GM23338 (cell line): ENCODE results near the gene DSG4. TPM values are rescaled to one million over a fixed set of nuclear protein-coding genes. Genes with fewer than 3 reads are reported as not detected.
A peak's percentile ranks its signal among the peaks of the same experiment; 100 is the strongest.

Experiments
- ATAC-seq: fragments of 200-7000 bp; cut with Tn5 transposase; 3 replicates; pipeline ENCODE4 v1.9.1; 2020
- DNase-seq: peaks from one replicate; pipeline ENCODE4 v3.0.0-alpha.2; 2015; ENCODE audit warnings: low spot score
- H2AFZ ChIP-seq: fragments of 200-600 bp; sonication (generic); 2 replicates; pipeline ENCODE4 v1.8.0; 2016; ENCODE audit warnings: antibody characterized with exemption, mild to moderate bottlenecking, moderate library complexity
- H3F3A ChIP-seq: fragments of 200-600 bp; sonication (generic); replicated peaks from 2 replicates; pipeline ENCODE4 v1.8.0; 2017; ENCODE audit warnings: antibody characterized with exemption, mixed run types, low read depth
- H3K27ac ChIP-seq: fragments of 200-600 bp; sonication (generic); 2 replicates; pipeline ENCODE4 v1.6.1; 2016; ENCODE audit warnings: low read depth
- H3K27me3 ChIP-seq: fragments of 200-600 bp; sonication (generic); 2 replicates; pipeline ENCODE4 v1.8.0; 2016; ENCODE audit warnings: mild to moderate bottlenecking, mixed run types, moderate library complexity; ENCODE audit not compliant: insufficient read depth
- H3K36me3 ChIP-seq: fragments of 200-600 bp; sonication (generic); 2 replicates; pipeline ENCODE4 v1.8.0; 2016; ENCODE audit warnings: mild to moderate bottlenecking; ENCODE audit not compliant: insufficient read depth
- H3K4me1 ChIP-seq: fragments of 200-600 bp; sonication (generic); 2 replicates; pipeline ENCODE4 v1.8.0; 2016; ENCODE audit warnings: mild to moderate bottlenecking, moderate library complexity; ENCODE audit not compliant: insufficient read depth
- H3K4me2 ChIP-seq: fragments of 200-600 bp; sonication (generic); 2 replicates; pipeline ENCODE4 v1.7.1; 2017; ENCODE audit warnings: mixed run types
- H3K4me3 ChIP-seq: fragments of 200-600 bp; sonication (generic); 2 replicates; pipeline ENCODE4 v1.6.1; 2016; ENCODE audit warnings: mixed run types
- H3K79me2 ChIP-seq: fragments of 200-600 bp; sonication (generic); replicated peaks from 2 replicates; pipeline ENCODE4 v1.8.0; 2017; ENCODE audit warnings: mild to moderate bottlenecking; ENCODE audit not compliant: insufficient read depth
- H3K9me2 ChIP-seq: fragments of 200-600 bp; sonication (generic); 2 replicates; pipeline ENCODE4 v1.8.0; 2017; ENCODE audit not compliant: insufficient read depth
- H4K20me1 ChIP-seq: fragments of 200-600 bp; sonication (generic); replicated peaks from 2 replicates; pipeline ENCODE4 v1.8.0; 2017; ENCODE audit warnings: mild to moderate bottlenecking; ENCODE audit not compliant: insufficient read depth
- H3K27ac Mint-ChIP-seq: 2 replicates; pipeline ENCODE4 v1.8.0; 2020; ENCODE audit warnings: inconsistent platforms, mild to moderate bottlenecking, moderate library complexity, mixed read lengths
- H3K27me3 Mint-ChIP-seq: 3 replicates; pipeline ENCODE4 v1.8.0; 2022; ENCODE audit warnings: low read depth, mild to moderate bottlenecking, moderate library complexity, mixed read lengths, inconsistent platforms; ENCODE audit not compliant: insufficient read depth, poor library complexity
- H3K36me3 Mint-ChIP-seq: 3 replicates; pipeline ENCODE4 v1.8.0; 2021; ENCODE audit warnings: low read depth, mild to moderate bottlenecking, inconsistent platforms, moderate library complexity, mixed read lengths
- H3K4me1 Mint-ChIP-seq: 3 replicates; pipeline ENCODE4 v1.8.0; 2020; ENCODE audit warnings: mild to moderate bottlenecking, inconsistent platforms, mixed read lengths
- H3K4me3 Mint-ChIP-seq: 3 replicates; pipeline ENCODE4 v1.8.0; 2021; ENCODE audit warnings: moderate library complexity, mild to moderate bottlenecking, inconsistent platforms, mixed read lengths
- H3K9me3 Mint-ChIP-seq: 3 replicates; pipeline ENCODE4 v1.8.0; 2020; ENCODE audit warnings: moderate library complexity, mild to moderate bottlenecking, inconsistent platforms, mixed read lengths
- CREB1 ChIP-seq: fragments of 250-450 bp; sonication (Bioruptor Pico); IDR thresholded peaks from 2 replicates; pipeline ENCODE4 v1.5.0; 2020; ENCODE audit warnings: low read depth, mild to moderate bottlenecking, moderate library complexity
- EZH2 ChIP-seq: fragments of 200-600 bp; sonication (generic); IDR thresholded peaks from one replicate; pipeline ENCODE4 v1.8.0; 2017; ENCODE audit warnings: antibody characterized with exemption, mild to moderate bottlenecking, low read depth; ENCODE audit not compliant: unreplicated experiment
- EZH2phosphoT487 ChIP-seq: fragments of 200-600 bp; sonication (generic); IDR thresholded peaks from one replicate; pipeline ENCODE4 v1.8.1; 2018; ENCODE audit warnings: antibody characterized with exemption; ENCODE audit not compliant: unreplicated experiment
- JUNB ChIP-seq: IDR thresholded peaks from one replicate; pipeline ENCODE4 v1.6.1; 2016; ENCODE audit warnings: antibody characterized with exemption; ENCODE audit not compliant: unreplicated experiment
- NANOG ChIP-seq: IDR thresholded peaks from 2 replicates; pipeline ENCODE4 v1.6.1; 2016; ENCODE audit warnings: antibody characterized with exemption, borderline replicate concordance
- POLR2AphosphoS5 ChIP-seq: IDR thresholded peaks from 2 replicates; pipeline ENCODE4 v1.6.1; 2016; ENCODE audit warnings: antibody characterized with exemption, low read depth
- ZNF114 ChIP-seq: fragments of 250-450 bp; sonication (Bioruptor Pico); IDR thresholded peaks from 2 replicates; pipeline ENCODE4 v1.5.0; 2020; ENCODE audit warnings: mild to moderate bottlenecking, moderate library complexity
- polyA plus RNA-seq: library from polyadenylated mRNA; unstranded; fragments of >200 nt; fragmentation: Nextera tagmentation; extraction: Ambion mirVana; gene quantifications from 2 replicates; pipeline ENCODE4 v1.2.1, GENCODE V29; 2016
- total RNA-seq: library from RNA; depleted of rRNA; stranded (reverse); fragments of >200 nt; shearing (Covaris generic); gene quantifications from 2 replicates; pipeline ENCODE4 v1.2.3, GENCODE V29; 2014
- TF ChIP-seq, protein P1 (sequence below): IDR thresholded peaks from 2 replicates; pipeline ENCODE4 v1.6.1; 2016; ENCODE audit warnings: antibody characterized with exemption
- TF ChIP-seq, protein P2 (sequence below), 2 experiments: fragments of 200-600 bp in 1 of 2; sonication (generic) in 1 of 2; conservative IDR thresholded peaks; 2 replicates each; pipeline versions ENCODE4 v1.5.1 to v1.6.1; 2016 to 2017; ENCODE audit warnings: antibody characterized with exemption in 2 of 2, low read depth in 2 of 2, mild to moderate bottlenecking in 2 of 2, moderate library complexity in 1 of 2
- TF ChIP-seq, protein P3 (sequence below): IDR thresholded peaks from one replicate; pipeline ENCODE4 v1.6.1; 2018; ENCODE audit warnings: antibody characterized with exemption; ENCODE audit not compliant: unreplicated experiment

Gene DSG4
- total and polyA plus RNA-seq, 2 experiments from 2014 or later: not detected

DNA sequence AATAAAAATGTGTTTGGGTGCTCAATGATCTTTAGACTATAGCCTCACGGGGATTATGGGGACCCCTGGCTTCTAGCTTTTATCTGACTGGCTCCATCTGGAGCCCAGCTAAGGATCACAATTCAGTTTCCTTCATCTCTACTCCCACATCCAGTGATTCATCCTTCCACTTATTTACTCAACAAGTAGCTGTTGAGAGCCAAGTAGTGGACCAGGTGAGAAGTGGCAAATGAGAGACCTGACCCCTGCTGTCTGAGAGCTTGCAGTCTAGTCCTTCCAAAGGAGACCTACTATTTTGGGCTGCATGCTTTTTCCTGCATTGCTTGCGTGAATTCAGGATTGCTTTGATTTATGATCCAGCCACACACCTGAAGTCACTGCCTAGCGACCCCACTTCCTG is 60.2 kb downstream of the DSG4 start:
- Histone ChIP-seq H3K36me3 (no peaks in the 10 kb centered on the region), H2AFZ (0 out of 2 replicates have a peak overlapping the region, but pooled peaks have one; percentile 80), H3F3A (no peaks in the 10 kb centered on the region), H3K9me2 (no peaks in the 10 kb centered on the region), H4K20me1 (no peaks in the 10 kb centered on the region), H3K27ac (no peak overlapping the region), H3K4me1 (no peaks in the 10 kb centered on the region), H3K4me2 (no peak overlapping the region), H3K4me3 (no peak overlapping the region), H3K79me2 (no peaks in the 10 kb centered on the region), H3K27me3 (no peaks in the 10 kb centered on the region)
- Mint-ChIP-seq H3K36me3 (no peaks in the 10 kb centered on the region), H3K27me3 (peaks cover 2% of the 10 kb centered on the region), H3K4me1 (no peaks in the 10 kb centered on the region), H3K27ac (no peak overlapping the region), H3K9me3 (peaks cover 4% of the 10 kb centered on the region; the same call in 2 of the 3 replicates), H3K4me3 (no peak overlapping the region)
- DNase-seq: no peak
- TF ChIP-seq, protein P1, sequence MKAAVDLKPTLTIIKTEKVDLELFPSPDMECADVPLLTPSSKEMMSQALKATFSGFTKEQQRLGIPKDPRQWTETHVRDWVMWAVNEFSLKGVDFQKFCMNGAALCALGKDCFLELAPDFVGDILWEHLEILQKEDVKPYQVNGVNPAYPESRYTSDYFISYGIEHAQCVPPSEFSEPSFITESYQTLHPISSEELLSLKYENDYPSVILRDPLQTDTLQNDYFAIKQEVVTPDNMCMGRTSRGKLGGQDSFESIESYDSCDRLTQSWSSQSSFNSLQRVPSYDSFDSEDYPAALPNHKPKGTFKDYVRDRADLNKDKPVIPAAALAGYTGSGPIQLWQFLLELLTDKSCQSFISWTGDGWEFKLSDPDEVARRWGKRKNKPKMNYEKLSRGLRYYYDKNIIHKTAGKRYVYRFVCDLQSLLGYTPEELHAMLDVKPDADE: no peak
- no peak for TF ChIP-seq POLR2AphosphoS5
- TF ChIP-seq, protein P2, sequence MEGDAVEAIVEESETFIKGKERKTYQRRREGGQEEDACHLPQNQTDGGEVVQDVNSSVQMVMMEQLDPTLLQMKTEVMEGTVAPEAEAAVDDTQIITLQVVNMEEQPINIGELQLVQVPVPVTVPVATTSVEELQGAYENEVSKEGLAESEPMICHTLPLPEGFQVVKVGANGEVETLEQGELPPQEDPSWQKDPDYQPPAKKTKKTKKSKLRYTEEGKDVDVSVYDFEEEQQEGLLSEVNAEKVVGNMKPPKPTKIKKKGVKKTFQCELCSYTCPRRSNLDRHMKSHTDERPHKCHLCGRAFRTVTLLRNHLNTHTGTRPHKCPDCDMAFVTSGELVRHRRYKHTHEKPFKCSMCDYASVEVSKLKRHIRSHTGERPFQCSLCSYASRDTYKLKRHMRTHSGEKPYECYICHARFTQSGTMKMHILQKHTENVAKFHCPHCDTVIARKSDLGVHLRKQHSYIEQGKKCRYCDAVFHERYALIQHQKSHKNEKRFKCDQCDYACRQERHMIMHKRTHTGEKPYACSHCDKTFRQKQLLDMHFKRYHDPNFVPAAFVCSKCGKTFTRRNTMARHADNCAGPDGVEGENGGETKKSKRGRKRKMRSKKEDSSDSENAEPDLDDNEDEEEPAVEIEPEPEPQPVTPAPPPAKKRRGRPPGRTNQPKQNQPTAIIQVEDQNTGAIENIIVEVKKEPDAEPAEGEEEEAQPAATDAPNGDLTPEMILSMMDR (conservative IDR thresholded peaks at IDR 0.05; ENCODE audit: low read depth in 2 of 2): peak in 1 of 2 experiments; percentile 18; a peak in 1 of 4 replicates
- TF ChIP-seq, protein P3, sequence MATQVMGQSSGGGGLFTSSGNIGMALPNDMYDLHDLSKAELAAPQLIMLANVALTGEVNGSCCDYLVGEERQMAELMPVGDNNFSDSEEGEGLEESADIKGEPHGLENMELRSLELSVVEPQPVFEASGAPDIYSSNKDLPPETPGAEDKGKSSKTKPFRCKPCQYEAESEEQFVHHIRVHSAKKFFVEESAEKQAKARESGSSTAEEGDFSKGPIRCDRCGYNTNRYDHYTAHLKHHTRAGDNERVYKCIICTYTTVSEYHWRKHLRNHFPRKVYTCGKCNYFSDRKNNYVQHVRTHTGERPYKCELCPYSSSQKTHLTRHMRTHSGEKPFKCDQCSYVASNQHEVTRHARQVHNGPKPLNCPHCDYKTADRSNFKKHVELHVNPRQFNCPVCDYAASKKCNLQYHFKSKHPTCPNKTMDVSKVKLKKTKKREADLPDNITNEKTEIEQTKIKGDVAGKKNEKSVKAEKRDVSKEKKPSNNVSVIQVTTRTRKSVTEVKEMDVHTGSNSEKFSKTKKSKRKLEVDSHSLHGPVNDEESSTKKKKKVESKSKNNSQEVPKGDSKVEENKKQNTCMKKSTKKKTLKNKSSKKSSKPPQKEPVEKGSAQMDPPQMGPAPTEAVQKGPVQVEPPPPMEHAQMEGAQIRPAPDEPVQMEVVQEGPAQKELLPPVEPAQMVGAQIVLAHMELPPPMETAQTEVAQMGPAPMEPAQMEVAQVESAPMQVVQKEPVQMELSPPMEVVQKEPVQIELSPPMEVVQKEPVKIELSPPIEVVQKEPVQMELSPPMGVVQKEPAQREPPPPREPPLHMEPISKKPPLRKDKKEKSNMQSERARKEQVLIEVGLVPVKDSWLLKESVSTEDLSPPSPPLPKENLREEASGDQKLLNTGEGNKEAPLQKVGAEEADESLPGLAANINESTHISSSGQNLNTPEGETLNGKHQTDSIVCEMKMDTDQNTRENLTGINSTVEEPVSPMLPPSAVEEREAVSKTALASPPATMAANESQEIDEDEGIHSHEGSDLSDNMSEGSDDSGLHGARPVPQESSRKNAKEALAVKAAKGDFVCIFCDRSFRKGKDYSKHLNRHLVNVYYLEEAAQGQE: no peak
- no peak for ATAC-seq

DNA sequence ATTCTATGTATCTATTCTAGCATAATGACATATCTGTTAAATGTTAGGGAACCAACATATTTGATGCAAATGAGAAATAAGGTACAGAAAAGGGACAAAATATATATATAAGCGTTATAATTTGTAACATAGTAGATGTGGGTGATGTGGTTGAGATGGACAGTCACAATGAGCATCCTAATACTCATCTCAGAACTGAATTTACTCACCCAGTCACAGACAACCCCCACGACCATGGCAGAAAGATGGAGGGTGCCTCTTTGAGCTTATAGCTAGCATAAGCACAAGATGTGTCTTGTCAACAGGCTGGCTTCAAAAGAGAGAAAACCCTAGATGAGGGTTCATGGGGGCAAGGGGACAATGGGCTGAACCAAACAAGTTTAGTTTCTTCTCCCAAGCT is 61.8 kb downstream of the DSG4 start:
- Mint-ChIP-seq H3K4me1 (no peaks in the 10 kb centered on the region), H3K4me3 (no peak overlapping the region), H3K9me3 (no peaks in the 10 kb centered on the region), H3K27me3 (peaks cover 2% of the 10 kb centered on the region), H3K27ac (no peak overlapping the region), H3K36me3 (no peaks in the 10 kb centered on the region)
- no peaks in the 10 kb centered on the region for H3K9me2 ChIP-seq
- H3K4me1 ChIP-seq: no peaks in the 10 kb centered on the region
- no peaks in the 10 kb centered on the region for H3K79me2 ChIP-seq
- H2AFZ ChIP-seq: peak overlapping the region; percentile 33; the same call in 1 of the 2 replicates
- TF ChIP-seq EZH2phosphoT487 (no peak), NANOG (no peak), EZH2 (no peak), CREB1 (CRISPR knock-in tag) (no peak), JUNB (no peak), ZNF114 (no peak)
- TF ChIP-seq, protein P1: no peak
- H3K4me3 ChIP-seq: no peak overlapping the region
- H3K27ac ChIP-seq: no peak overlapping the region
- ATAC-seq (no peak), DNase-seq (no peak)
- H3K27me3 ChIP-seq: no peaks in the 10 kb centered on the region
- no peaks in the 10 kb centered on the region for H4K20me1 ChIP-seq
- H3K36me3 ChIP-seq: no peaks in the 10 kb centered on the region
- H3K4me2 ChIP-seq: no peak overlapping the region
- no peaks in the 10 kb centered on the region for H3F3A ChIP-seq
